Kidney (tissue), 14 donors: ENCODE measurements around the gene PPP1R26. TPM values are rescaled to one million over a fixed set of nuclear protein-coding genes. Genes with fewer than 3 reads are reported as not detected.

Experiments
- DNase-seq, 5 donors: peaks; one replicate each; pipeline ENCODE4 v3.0.0-alpha.2; 2013 to 2020
- FAIRE-seq: peaks from 2 replicates; lab custom pipeline; 2012; peaks lifted over from hg19 to GRCh38; lab: Jason Lieb, UNC
- H3K27ac ChIP-seq, 2 donors: one replicate each; pipeline ENCODE4 v1.7.0; 2013; ENCODE audit warnings: low read depth in 2 of 2, low read length in 2 of 2, inconsistent platforms in 1 of 2
- H3K27me3 ChIP-seq: one replicate; pipeline ENCODE4 v1.7.1; 2013; ENCODE audit warnings: low read length, inconsistent platforms; ENCODE audit not compliant: control insufficient read depth, insufficient read depth
- H3K36me3 ChIP-seq, 3 donors: one replicate each; pipeline versions ENCODE4 v1.7.0 to v1.7.1; 2013; ENCODE audit warnings: low read length in 3 of 3, control low read depth in 1 of 3, inconsistent platforms in 1 of 3; ENCODE audit not compliant: insufficient read depth in 3 of 3, control insufficient read depth in 2 of 3
- H3K4me1 ChIP-seq, 3 donors: one replicate each; pipeline versions ENCODE4 v1.7.0 to v1.7.1; 2013; ENCODE audit warnings: low read length in 3 of 3, inconsistent platforms in 1 of 3, low read depth in 1 of 3; ENCODE audit not compliant: control insufficient read depth in 2 of 3, insufficient read depth in 2 of 3
- H3K4me3 ChIP-seq, 3 donors: one replicate each; pipeline versions ENCODE4 v1.7.0 to v1.8.1; 2013; ENCODE audit warnings: low read length in 3 of 3, control low read depth in 1 of 3, inconsistent platforms in 1 of 3
- H3K9ac ChIP-seq, 3 donors: one replicate each; pipeline versions ENCODE4 v1.7.0 to v1.7.1; 2013; ENCODE audit warnings: low read length in 3 of 3, control low read depth in 1 of 3, inconsistent platforms in 1 of 3
- H3K9me3 ChIP-seq, 3 donors: one replicate each; pipeline versions ENCODE4 v1.7.0 to v1.7.1; 2013; ENCODE audit warnings: low read length in 3 of 3, control low read depth in 1 of 3, inconsistent platforms in 1 of 3; ENCODE audit not compliant: control insufficient read depth in 2 of 3, insufficient read depth in 1 of 3
- CTCF ChIP-seq: IDR thresholded peaks from 3 replicates; pipeline ENCODE4 v1.5.1; 2012; ENCODE audit warnings: mild to moderate bottlenecking, moderate library complexity, borderline replicate concordance; ENCODE audit not compliant: insufficient read depth; ENCODE audit errors: extremely low read depth
- intact Hi-C: fragments of 100-400 bp; cut with DNase I; formaldehyde crosslinking; loops from one replicate; pipeline ENCODE4 v1.11.1; 2022
- polyA plus RNA-seq: library from polyadenylated mRNA; stranded (reverse); fragments of 350-450 nt; fragmentation: Illumina TruSeq; extraction: RNeasy Lipid Tissue Mini Kit (QIAGEN cat#74804); gene quantifications from one replicate; pipeline ENCODE4 v1.2.3, GENCODE V29; 2014; ENCODE audit warnings: low read depth, low replicate concordance; ENCODE audit not compliant: insufficient read depth
- total RNA-seq: library from RNA; stranded (reverse); fragmentation: NEBNext Ultra II Directional; extraction: Animal tissue kit (Norgen Biotek cat#: 25700); gene quantifications from one replicate; pipeline ENCODE4 v1.2.1, GENCODE V29; 2021
- donor health status: control.
- donor health status: control.
- donor health status: control.
- donor health status: control.
- donor health status: control.
- donor health status: DM: yes; HTN: yes; CAD: no.
- donor health status: Normal renal cell carcinoma (clear cell type).

PPP1R26 gene
- total and polyA plus RNA-seq, 2 donors from 2014 or later, result 10.2 to 22.0 TPM

GRCh38 chr9:135507104-135508035 is 27.8 kb downstream of the PPP1R26 start:
- no peak overlapping the region for H3K27ac ChIP-seq
- FAIRE-seq, result no peak
- H3K9me3 ChIP-seq, result peaks cover 0 to 3% (median 0%) of the 10 kb centered on the region in 3 donors
- peak in 2 of 5 donors; percentile 44 to 65 for DNase-seq
- H3K4me1 ChIP-seq, result no peaks in the 10 kb centered on the region
- TF ChIP-seq CTCF, result no peak
- no peaks in the 10 kb centered on the region for H3K27me3 ChIP-seq
- H3K4me3 ChIP-seq, result no peak overlapping the region
- H3K9ac ChIP-seq, result no peak overlapping the region
- peaks cover 0 to 12% (median 12%) of the 10 kb centered on the region in 3 donors for H3K36me3 ChIP-seq
- intact Hi-C loops, result no loop called here

GRCh38 chr9:135508211-135508820 is 28.7 kb downstream of the PPP1R26 start:
- H3K27me3 ChIP-seq, result no peaks in the 10 kb centered on the region
- DNase-seq (peak in 1 of 5 donors; percentile 16), FAIRE-seq (no peak)
- TF ChIP-seq CTCF, result no peak
- H3K9me3 ChIP-seq, result peaks cover 0 to 3% (median 0%) of the 10 kb centered on the region in 3 donors
- H3K36me3 ChIP-seq, result peaks cover 0 to 12% (median 8%) of the 10 kb centered on the region in 3 donors
- no peak overlapping the region for H3K27ac ChIP-seq
- no peak overlapping the region for H3K4me3 ChIP-seq
- H3K9ac ChIP-seq, result no peak overlapping the region
- intact Hi-C loops, result no loop called here
- no peaks in the 10 kb centered on the region for H3K4me1 ChIP-seq

- Histone ChIP-seq H3K4me3 (no peak overlapping the region), H3K36me3 (peaks cover 0 to 1% (median 0%) of the 10 kb centered on the region in 3 donors), H3K27ac (no peak overlapping the region), H3K27me3 (no peaks in the 10 kb centered on the region), H3K4me1 (no peaks in the 10 kb centered on the region), H3K9ac (no peak overlapping the region), H3K9me3 (peaks cover 0 to 3% (median 0%) of the 10 kb centered on the region in 3 donors)
- FAIRE-seq (no peak), DNase-seq (no peak)
- intact Hi-C loops, result no loop called here
- no peak for TF ChIP-seq CTCF
Observed at GRCh38 chr9:135509458-135509857, 29.9 kb downstream of the PPP1R26 start.
